ENCODE results near the gene PLEKHA4.

PLEKHA4 gene

GRCh38 chr19:48844472-48844871 is 23.9 kb downstream of the PLEKHA4 start:
- TF ChIP-seq SIN3A (IDR thresholded peaks at IDR 0.05; ENCODE audit: borderline replicate concordance, insufficient read depth, low read length) (no peak), REST (IDR thresholded peaks at IDR 0.05; ENCODE audit: insufficient read depth in 1 of 2, low read depth in 2 of 2, low read length in 2 of 2) (no peak), TAF1 (IDR thresholded peaks at IDR 0.05; ENCODE audit: borderline replicate concordance, insufficient read depth, low read length) (no peak), FOXP2 (optimal IDR thresholded peaks at IDR 0.05; ENCODE audit: borderline replicate concordance, extremely low read depth, extremely low read length, insufficient read depth) (no peak), POLR2AphosphoS5 (IDR thresholded peaks at IDR 0.05; ENCODE audit: low read depth, low read length) (no peak)

GRCh38 chr19:48842789-48843162 is 25.6 kb downstream of the PLEKHA4 start:
- TF ChIP-seq FOXP2 (optimal IDR thresholded peaks at IDR 0.05; ENCODE audit: borderline replicate concordance, extremely low read depth, extremely low read length, insufficient read depth) (no peak), POLR2AphosphoS5 (IDR thresholded peaks at IDR 0.05; ENCODE audit: low read depth, low read length) (no peak), SIN3A (IDR thresholded peaks at IDR 0.05; ENCODE audit: borderline replicate concordance, insufficient read depth, low read length) (no peak), TAF1 (IDR thresholded peaks at IDR 0.05; ENCODE audit: borderline replicate concordance, insufficient read depth, low read length) (no peak)

DNA sequence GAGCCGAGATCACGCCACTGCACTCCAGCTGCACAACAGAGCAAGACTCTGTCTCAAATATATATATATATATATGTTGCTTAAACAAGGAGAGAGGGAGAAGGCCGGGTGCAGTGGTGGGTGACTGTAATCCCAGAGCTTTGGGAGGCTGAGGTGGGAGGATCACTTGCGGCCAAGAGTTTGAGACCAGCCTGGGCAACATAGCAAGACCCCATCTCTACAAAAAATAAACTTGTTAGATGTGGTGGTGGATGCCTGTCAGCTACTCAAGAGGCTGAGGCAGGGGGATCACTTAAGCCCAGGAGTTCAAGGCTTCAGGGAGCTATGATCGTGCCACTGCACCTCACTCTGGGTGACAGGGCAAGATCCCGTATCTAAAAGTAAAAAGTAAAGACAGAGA is 26.8 kb downstream of the PLEKHA4 start:
- TF ChIP-seq FOXP2 (optimal IDR thresholded peaks at IDR 0.05; ENCODE audit: borderline replicate concordance, extremely low read depth, extremely low read length, insufficient read depth) (no peak), TAF1 (IDR thresholded peaks at IDR 0.05; ENCODE audit: borderline replicate concordance, insufficient read depth, low read length) (no peak), POLR2AphosphoS5 (IDR thresholded peaks at IDR 0.05; ENCODE audit: low read depth, low read length) (no peak), REST (IDR thresholded peaks at IDR 0.05; ENCODE audit: insufficient read depth in 1 of 2, low read depth in 2 of 2, low read length in 2 of 2) (no peak), SIN3A (IDR thresholded peaks at IDR 0.05; ENCODE audit: borderline replicate concordance, insufficient read depth, low read length) (no peak)

- TF ChIP-seq POLR2AphosphoS5 (IDR thresholded peaks at IDR 0.05; ENCODE audit: low read depth, low read length) (no peak), SIN3A (IDR thresholded peaks at IDR 0.05; ENCODE audit: borderline replicate concordance, insufficient read depth, low read length) (no peak)
Observed at GRCh38 chr19:48841047-48841446, 27.4 kb downstream of the PLEKHA4 start.

- TF ChIP-seq REST (IDR thresholded peaks at IDR 0.05; ENCODE audit: insufficient read depth in 1 of 2, low read depth in 2 of 2, low read length in 2 of 2) = no peak
- TF ChIP-seq FOXP2 (optimal IDR thresholded peaks at IDR 0.05; ENCODE audit: borderline replicate concordance, extremely low read depth, extremely low read length, insufficient read depth) = no peak
- no peak for TF ChIP-seq POLR2AphosphoS5 (IDR thresholded peaks at IDR 0.05; ENCODE audit: low read depth, low read length)
- TF ChIP-seq TAF1 (IDR thresholded peaks at IDR 0.05; ENCODE audit: borderline replicate concordance, insufficient read depth, low read length) = no peak
- TF ChIP-seq SIN3A (IDR thresholded peaks at IDR 0.05; ENCODE audit: borderline replicate concordance, insufficient read depth, low read length) = no peak
Observed at GRCh38 chr19:48837687-48838086, 30.7 kb downstream of the PLEKHA4 start.

GRCh38 chr19:48837051-48837524 is 31.3 kb downstream of the PLEKHA4 start:
- TF ChIP-seq POLR2AphosphoS5 (IDR thresholded peaks at IDR 0.05; ENCODE audit: low read depth, low read length) (no peak), TAF1 (IDR thresholded peaks at IDR 0.05; ENCODE audit: borderline replicate concordance, insufficient read depth, low read length) (no peak), SIN3A (IDR thresholded peaks at IDR 0.05; ENCODE audit: borderline replicate concordance, insufficient read depth, low read length) (no peak), FOXP2 (optimal IDR thresholded peaks at IDR 0.05; ENCODE audit: borderline replicate concordance, extremely low read depth, extremely low read length, insufficient read depth) (no peak), REST (IDR thresholded peaks at IDR 0.05; ENCODE audit: insufficient read depth in 1 of 2, low read depth in 2 of 2, low read length in 2 of 2) (no peak)

All from PFSK-1 (cell line).